ENCODE results near the gene EPB41L1. TPM values are rescaled to one million over a fixed set of nuclear protein-coding genes. Genes with fewer than 3 reads are reported as not detected.

Gene EPB41L1
- total RNA-seq, 1 experiment from 2014 or later, result 38.7 TPM

- TF ChIP-seq TP53 (CRISPR knock-in tag; IDR thresholded peaks at IDR 0.05), result no peak
- no peak for TF ChIP-seq NR1H2 (CRISPR knock-in tag; IDR thresholded peaks at IDR 0.05)
- no peak for TF ChIP-seq KAT7 (CRISPR knock-in tag; IDR thresholded peaks at IDR 0.05; ENCODE audit: borderline replicate concordance)
- TF ChIP-seq, protein P1, sequence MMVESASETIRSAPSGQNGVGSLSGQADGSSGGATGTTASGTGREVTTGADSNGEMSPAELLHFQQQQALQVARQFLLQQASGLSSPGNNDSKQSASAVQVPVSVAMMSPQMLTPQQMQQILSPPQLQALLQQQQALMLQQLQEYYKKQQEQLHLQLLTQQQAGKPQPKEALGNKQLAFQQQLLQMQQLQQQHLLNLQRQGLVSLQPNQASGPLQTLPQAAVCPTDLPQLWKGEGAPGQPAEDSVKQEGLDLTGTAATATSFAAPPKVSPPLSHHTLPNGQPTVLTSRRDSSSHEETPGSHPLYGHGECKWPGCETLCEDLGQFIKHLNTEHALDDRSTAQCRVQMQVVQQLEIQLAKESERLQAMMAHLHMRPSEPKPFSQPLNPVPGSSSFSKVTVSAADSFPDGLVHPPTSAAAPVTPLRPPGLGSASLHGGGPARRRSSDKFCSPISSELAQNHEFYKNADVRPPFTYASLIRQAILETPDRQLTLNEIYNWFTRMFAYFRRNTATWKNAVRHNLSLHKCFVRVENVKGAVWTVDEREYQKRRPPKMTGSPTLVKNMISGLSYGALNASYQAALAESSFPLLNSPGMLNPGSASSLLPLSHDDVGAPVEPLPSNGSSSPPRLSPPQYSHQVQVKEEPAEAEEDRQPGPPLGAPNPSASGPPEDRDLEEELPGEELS (CRISPR knock-in tag; IDR thresholded peaks at IDR 0.05), result no peak
- no peak for TF ChIP-seq OVOL2 (CRISPR knock-in tag; IDR thresholded peaks at IDR 0.05; ENCODE audit: borderline replicate concordance)
- TF ChIP-seq ZNF121 (CRISPR knock-in tag; IDR thresholded peaks at IDR 0.05), result no peak
- no peak for TF ChIP-seq CBFB (CRISPR knock-in tag; IDR thresholded peaks at IDR 0.05; ENCODE audit: low read depth)
- no peak for TF ChIP-seq GRHL2 (CRISPR knock-in tag; IDR thresholded peaks at IDR 0.05; ENCODE audit: insufficient replicate concordance, severe bottlenecking)
- no peak for TF ChIP-seq ZNF317 (CRISPR knock-in tag; IDR thresholded peaks at IDR 0.05; ENCODE audit: borderline replicate concordance, low read depth)
- no peak for TF ChIP-seq ZNF425 (CRISPR knock-in tag; conservative IDR thresholded peaks at IDR 0.05)
- TF ChIP-seq ZNF671 (CRISPR knock-in tag; IDR thresholded peaks at IDR 0.05), result no peak
These were observed 47.9 kb upstream of the EPB41L1 start (continued) for GRCh38 chr20:36106606-36107005.

- Mint-ChIP-seq H3K4me3 (no peak overlapping the region), H3K27ac (no peak overlapping the region), H3K27me3 (ENCODE audit: low read depth) (peaks cover 8% of the 10 kb centered on the region), H3K36me3 (no peaks in the 10 kb centered on the region), H3K9me3 (no peaks in the 10 kb centered on the region), H3K4me1 (peaks cover 26% of the 10 kb centered on the region)
- CTCF ChIA-PET, result interaction anchor here (1.5 to 1.9 kb wide), 2 partner anchors 31 to 115 kb away, joined by 6 to 7 read pairs; no protein-coding TSS in a partner anchor
- ATAC-seq (no peak), DNase-seq (ENCODE audit: low spot score) (no peak)
- TF ChIP-seq, protein P2, sequence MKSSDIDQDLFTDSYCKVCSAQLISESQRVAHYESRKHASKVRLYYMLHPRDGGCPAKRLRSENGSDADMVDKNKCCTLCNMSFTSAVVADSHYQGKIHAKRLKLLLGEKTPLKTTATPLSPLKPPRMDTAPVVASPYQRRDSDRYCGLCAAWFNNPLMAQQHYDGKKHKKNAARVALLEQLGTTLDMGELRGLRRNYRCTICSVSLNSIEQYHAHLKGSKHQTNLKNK (CRISPR knock-in tag; IDR thresholded peaks at IDR 0.05), result no peak
- TF ChIP-seq GTF2I (CRISPR knock-in tag; conservative IDR thresholded peaks at IDR 0.05) (no peak), ESRRA (CRISPR knock-in tag; IDR thresholded peaks at IDR 0.05; ENCODE audit: borderline replicate concordance) (no peak), SP1 (CRISPR knock-in tag; conservative IDR thresholded peaks at IDR 0.05) (no peak), FOXK1 (CRISPR knock-in tag; IDR thresholded peaks at IDR 0.05) (no peak), OVOL2 (CRISPR knock-in tag; IDR thresholded peaks at IDR 0.05; ENCODE audit: borderline replicate concordance) (no peak), ATF6 (CRISPR knock-in tag; IDR thresholded peaks at IDR 0.05) (no peak), ZNF219 (CRISPR knock-in tag; IDR thresholded peaks at IDR 0.05; ENCODE audit: borderline replicate concordance) (no peak), JUN (CRISPR knock-in tag; IDR thresholded peaks at IDR 0.05) (no peak), AR (CRISPR knock-in tag; IDR thresholded peaks at IDR 0.05) (no peak)
- TF ChIP-seq, protein P3, sequence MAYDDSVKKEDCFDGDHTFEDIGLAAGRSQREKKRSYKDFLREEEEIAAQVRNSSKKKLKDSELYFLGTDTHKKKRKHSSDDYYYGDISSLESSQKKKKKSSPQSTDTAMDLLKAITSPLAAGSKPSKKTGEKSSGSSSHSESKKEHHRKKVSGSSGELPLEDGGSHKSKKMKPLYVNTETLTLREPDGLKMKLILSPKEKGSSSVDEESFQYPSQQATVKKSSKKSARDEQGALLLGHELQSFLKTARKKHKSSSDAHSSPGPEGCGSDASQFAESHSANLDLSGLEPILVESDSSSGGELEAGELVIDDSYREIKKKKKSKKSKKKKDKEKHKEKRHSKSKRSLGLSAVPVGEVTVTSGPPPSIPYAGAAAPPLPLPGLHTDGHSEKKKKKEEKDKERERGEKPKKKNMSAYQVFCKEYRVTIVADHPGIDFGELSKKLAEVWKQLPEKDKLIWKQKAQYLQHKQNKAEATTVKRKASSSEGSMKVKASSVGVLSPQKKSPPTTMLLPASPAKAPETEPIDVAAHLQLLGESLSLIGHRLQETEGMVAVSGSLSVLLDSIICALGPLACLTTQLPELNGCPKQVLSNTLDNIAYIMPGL (CRISPR knock-in tag; IDR thresholded peaks at IDR 0.05), result no peak
- POLR2A ChIA-PET, result no interaction called here
These were observed 46.7 kb upstream of the EPB41L1 start for GRCh38 chr20:36107881-36108280.
